Cardiac muscle cell (in vitro differentiated cells and primary cell): ENCODE measurements around the gene DAB1. TPM values are rescaled to one million over a fixed set of nuclear protein-coding genes. Genes with fewer than 3 reads are reported as not detected.

Source experiments
- DNase-seq, 2 donors: peaks; one replicate each; pipeline versions ENCODE4 v3.0.0 to v3.0.0-alpha.2; 2010 to 2017; ENCODE audit warnings: low read depth in 1 of 2, low spot score in 1 of 2
- H3K27ac ChIP-seq: fragments of 200-600 bp; sonication (generic); 2 replicates; pipeline ENCODE4 v1.5.1; 2016
- H3K27me3 ChIP-seq: fragments of 200-600 bp; sonication (generic); 2 replicates; pipeline ENCODE4 v1.6.0; 2016; ENCODE audit warnings: control low read depth
- H3K36me3 ChIP-seq: fragments of 200-600 bp; sonication (generic); 2 replicates; pipeline ENCODE4 v1.5.1; 2016; ENCODE audit warnings: control low read depth
- H3K4me1 ChIP-seq: fragments of 200-600 bp; sonication (generic); 2 replicates; pipeline ENCODE4 v1.8.1; 2017; ENCODE audit warnings: low read depth, mild to moderate bottlenecking, mixed run types
- H3K4me3 ChIP-seq: fragments of 200-600 bp; sonication (generic); 2 replicates; pipeline ENCODE4 v1.5.1; 2016; ENCODE audit warnings: mild to moderate bottlenecking
- H3K9me3 ChIP-seq: fragments of 200-600 bp; sonication (generic); 2 replicates; pipeline ENCODE4 v1.5.1; 2017; ENCODE audit warnings: low read depth, mild to moderate bottlenecking, control low read depth
- polyA plus RNA-seq: library from polyadenylated mRNA; unstranded; fragments of >200 nt; fragmentation: Nextera tagmentation; extraction: Ambion mirVana; gene quantifications from 2 replicates; pipeline ENCODE4 v1.2.1, GENCODE V29; 2016
- total RNA-seq: library from RNA; depleted of rRNA; stranded (reverse); fragments of >200 nt; gene quantifications from 2 replicates; pipeline ENCODE4 v1.2.3, GENCODE V29; 2016
- TF ChIP-seq, protein P1 (sequence below): IDR thresholded peaks from 2 replicates; pipeline ENCODE4 v1.5.1; 2012; ENCODE audit warnings: low read depth, mild to moderate bottlenecking, low read length

Gene DAB1
- total and polyA plus RNA-seq, 2 experiments from 2014 or later, result 24.1 to 26.6 TPM

GRCh38 chr1:57198912-57199311, 224.9 kb downstream of the DAB1 start:
- Histone ChIP-seq H3K9me3 (no peaks in the 10 kb centered on the region), H3K27ac (peak overlapping the region; percentile 63), H3K4me1 (peaks cover 19% of the 10 kb centered on the region), H3K27me3 (no peaks in the 10 kb centered on the region), H3K4me3 (no peak overlapping the region), H3K36me3 (no peaks in the 10 kb centered on the region)
- DNase-seq, result peak in 1 of 2 donors; percentile 48
- TF ChIP-seq, protein P1, sequence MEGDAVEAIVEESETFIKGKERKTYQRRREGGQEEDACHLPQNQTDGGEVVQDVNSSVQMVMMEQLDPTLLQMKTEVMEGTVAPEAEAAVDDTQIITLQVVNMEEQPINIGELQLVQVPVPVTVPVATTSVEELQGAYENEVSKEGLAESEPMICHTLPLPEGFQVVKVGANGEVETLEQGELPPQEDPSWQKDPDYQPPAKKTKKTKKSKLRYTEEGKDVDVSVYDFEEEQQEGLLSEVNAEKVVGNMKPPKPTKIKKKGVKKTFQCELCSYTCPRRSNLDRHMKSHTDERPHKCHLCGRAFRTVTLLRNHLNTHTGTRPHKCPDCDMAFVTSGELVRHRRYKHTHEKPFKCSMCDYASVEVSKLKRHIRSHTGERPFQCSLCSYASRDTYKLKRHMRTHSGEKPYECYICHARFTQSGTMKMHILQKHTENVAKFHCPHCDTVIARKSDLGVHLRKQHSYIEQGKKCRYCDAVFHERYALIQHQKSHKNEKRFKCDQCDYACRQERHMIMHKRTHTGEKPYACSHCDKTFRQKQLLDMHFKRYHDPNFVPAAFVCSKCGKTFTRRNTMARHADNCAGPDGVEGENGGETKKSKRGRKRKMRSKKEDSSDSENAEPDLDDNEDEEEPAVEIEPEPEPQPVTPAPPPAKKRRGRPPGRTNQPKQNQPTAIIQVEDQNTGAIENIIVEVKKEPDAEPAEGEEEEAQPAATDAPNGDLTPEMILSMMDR, result no peak

DNA sequence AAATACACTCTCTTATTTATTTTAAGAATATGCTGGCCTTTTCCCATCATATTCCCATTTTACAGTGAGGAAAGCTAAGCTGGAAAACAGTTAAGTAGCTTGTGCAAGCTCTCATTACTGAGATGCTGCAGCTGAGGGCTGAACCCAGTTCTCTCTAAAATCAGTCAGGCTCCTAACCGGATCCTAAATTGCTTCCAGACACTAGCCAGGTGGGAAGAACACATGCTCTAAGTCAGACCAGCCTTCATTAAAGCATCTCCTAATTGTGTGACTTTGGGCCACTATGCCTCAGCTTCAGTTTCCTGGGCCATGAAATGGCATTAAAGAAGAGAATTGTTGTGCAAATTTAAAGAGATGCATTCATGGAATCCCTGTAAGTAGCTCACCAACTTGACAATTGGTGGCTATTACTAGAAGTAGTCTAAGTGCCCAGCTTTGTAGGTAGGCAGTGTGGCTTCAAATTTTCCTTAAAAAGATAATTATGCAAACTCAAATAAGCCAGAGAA, 228.4 kb downstream of the DAB1 start:
- Histone ChIP-seq H3K9me3 (no peaks in the 10 kb centered on the region), H3K36me3 (no peaks in the 10 kb centered on the region), H3K27me3 (no peaks in the 10 kb centered on the region), H3K4me3 (no peak overlapping the region), H3K4me1 (peaks cover 19% of the 10 kb centered on the region), H3K27ac (no peak overlapping the region)
- no peak for DNase-seq
- TF ChIP-seq, protein P1, result no peak

DNA sequence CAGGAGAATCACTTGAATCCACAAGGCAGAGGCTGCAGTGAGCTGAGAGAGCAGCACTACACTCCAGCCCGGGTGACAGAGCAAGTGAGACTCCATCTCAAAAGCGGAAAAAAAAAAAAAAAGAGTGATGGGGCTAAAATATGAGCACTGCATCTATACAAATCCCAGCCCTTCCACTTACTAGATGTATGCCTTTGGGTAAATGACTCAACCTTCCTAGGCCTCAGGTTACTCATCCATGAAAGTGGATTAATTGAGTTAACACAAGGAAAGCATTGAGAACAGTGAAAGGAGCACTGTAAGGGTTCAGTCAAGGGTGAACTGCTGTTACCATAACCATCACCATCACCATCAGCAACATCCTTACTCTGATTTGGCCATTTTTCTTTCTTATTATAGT, 231.6 kb downstream of the DAB1 start:
- Histone ChIP-seq H3K27me3 (no peaks in the 10 kb centered on the region), H3K9me3 (no peaks in the 10 kb centered on the region), H3K4me3 (no peak overlapping the region), H3K36me3 (no peaks in the 10 kb centered on the region), H3K4me1 (peaks cover 10% of the 10 kb centered on the region), H3K27ac (no peak overlapping the region)
- no peak for DNase-seq
- TF ChIP-seq, protein P1, result no peak

DNA sequence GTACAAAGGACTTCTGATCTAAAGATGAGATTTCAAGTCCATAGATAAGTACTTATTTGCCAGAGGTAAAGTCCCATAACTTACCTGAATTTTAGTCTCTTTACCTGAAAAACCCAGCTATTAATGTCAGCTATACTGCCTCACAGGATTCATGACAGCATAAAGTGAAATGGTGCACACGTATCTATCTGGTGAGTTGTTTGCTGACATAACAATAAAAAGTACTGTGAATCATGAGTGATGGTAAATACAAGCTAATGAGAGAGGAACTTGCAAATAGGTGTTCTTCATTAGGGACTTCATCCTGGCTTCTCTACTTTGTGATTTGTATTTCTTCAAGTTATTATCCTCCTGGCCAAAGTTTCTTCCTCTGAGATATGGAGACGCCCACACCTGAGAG, 233.0 kb downstream of the DAB1 start:
- Histone ChIP-seq H3K9me3 (no peaks in the 10 kb centered on the region), H3K27me3 (no peaks in the 10 kb centered on the region), H3K27ac (no peak overlapping the region), H3K4me3 (no peak overlapping the region), H3K4me1 (peaks cover 10% of the 10 kb centered on the region), H3K36me3 (no peaks in the 10 kb centered on the region)
- TF ChIP-seq, protein P1, result no peak
- DNase-seq, result no peak

- no peak for DNase-seq
- H3K9me3 ChIP-seq, result no peaks in the 10 kb centered on the region
- peaks cover 10% of the 10 kb centered on the region for H3K4me1 ChIP-seq
- no peak overlapping the region for H3K4me3 ChIP-seq
- no peaks in the 10 kb centered on the region for H3K36me3 ChIP-seq
- no peak overlapping the region for H3K27ac ChIP-seq
- TF ChIP-seq, protein P1, result no peak
- H3K27me3 ChIP-seq, result no peaks in the 10 kb centered on the region
Observed at GRCh38 chr1:57188168-57188567, 235.7 kb downstream of the DAB1 start.

DNA sequence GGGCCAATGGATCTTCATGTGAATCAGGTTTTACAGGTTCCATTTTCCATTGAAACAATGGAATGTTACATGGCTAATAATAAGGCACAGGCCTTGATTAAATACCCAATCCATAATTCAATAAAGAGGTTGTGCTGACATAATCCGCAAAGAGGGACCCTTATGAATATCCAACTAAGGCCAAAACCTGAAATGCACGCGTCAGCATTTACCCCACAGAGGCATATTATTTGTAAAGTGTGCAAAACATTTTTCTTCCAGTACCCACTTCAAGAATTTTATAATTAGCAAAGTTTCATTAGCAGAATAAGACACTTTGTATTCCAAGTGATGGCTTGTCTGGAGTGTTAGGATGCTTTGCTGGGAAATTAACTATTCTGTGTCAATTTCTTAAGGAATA, 237.4 kb downstream of the DAB1 start:
- H3K27me3 ChIP-seq, result no peaks in the 10 kb centered on the region
- DNase-seq, result no peak
- H3K4me3 ChIP-seq, result no peak overlapping the region
- no peaks in the 10 kb centered on the region for H3K9me3 ChIP-seq
- peaks cover 10% of the 10 kb centered on the region for H3K4me1 ChIP-seq
- TF ChIP-seq, protein P1, result no peak
- no peaks in the 10 kb centered on the region for H3K36me3 ChIP-seq
- H3K27ac ChIP-seq, result no peak overlapping the region
